Measurements from ENCODE around the gene DCTD. TPM values are rescaled to one million over a fixed set of nuclear protein-coding genes. Genes with fewer than 3 reads are reported as not detected.

The DCTD gene
- total and polyA plus RNA-seq, 2 of the 13 experiments (the other 11 are each of a cell fraction or from before 2014, with no cell fraction given), result 85.1 to 95.3 TPM

DNA sequence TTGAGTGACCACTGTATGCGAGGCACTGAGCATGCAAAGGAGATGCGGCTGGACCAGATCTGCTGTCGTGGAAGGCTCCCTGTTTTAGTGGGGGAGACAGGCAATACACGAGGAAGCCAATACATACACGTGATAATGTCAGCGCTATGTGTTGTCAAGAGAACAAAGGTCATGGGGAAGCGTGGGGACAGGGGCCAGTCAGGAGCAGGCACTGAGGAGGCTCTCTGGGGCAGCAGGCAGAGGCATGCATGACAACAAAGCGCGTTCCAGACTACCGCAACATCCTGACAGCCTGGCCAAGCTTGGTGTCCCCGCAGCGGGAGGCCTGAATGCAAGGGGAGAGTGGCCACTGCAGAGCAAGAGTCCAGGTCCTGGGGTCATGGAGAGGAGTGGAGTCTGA lies 61.9 kb downstream of the DCTD start (continued):
- TF ChIP-seq, protein P1, sequence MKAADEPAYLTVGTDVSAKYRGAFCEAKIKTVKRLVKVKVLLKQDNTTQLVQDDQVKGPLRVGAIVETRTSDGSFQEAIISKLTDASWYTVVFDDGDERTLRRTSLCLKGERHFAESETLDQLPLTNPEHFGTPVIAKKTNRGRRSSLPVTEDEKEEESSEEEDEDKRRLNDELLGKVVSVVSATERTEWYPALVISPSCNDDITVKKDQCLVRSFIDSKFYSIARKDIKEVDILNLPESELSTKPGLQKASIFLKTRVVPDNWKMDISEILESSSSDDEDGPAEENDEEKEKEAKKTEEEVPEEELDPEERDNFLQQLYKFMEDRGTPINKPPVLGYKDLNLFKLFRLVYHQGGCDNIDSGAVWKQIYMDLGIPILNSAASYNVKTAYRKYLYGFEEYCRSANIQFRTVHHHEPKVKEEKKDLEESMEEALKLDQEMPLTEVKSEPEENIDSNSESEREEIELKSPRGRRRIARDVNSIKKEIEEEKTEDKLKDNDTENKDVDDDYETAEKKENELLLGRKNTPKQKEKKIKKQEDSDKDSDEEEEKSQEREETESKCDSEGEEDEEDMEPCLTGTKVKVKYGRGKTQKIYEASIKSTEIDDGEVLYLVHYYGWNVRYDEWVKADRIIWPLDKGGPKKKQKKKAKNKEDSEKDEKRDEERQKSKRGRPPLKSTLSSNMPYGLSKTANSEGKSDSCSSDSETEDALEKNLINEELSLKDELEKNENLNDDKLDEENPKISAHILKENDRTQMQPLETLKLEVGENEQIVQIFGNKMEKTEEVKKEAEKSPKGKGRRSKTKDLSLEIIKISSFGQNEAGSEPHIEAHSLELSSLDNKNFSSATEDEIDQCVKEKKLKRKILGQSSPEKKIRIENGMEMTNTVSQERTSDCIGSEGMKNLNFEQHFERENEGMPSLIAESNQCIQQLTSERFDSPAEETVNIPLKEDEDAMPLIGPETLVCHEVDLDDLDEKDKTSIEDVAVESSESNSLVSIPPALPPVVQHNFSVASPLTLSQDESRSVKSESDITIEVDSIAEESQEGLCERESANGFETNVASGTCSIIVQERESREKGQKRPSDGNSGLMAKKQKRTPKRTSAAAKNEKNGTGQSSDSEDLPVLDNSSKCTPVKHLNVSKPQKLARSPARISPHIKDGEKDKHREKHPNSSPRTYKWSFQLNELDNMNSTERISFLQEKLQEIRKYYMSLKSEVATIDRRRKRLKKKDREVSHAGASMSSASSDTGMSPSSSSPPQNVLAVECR (CRISPR knock-in tag; IDR thresholded peaks at IDR 0.05; ENCODE audit: borderline replicate concordance), result peak; percentile 65
- TF ChIP-seq ARNTL (CRISPR knock-in tag; IDR thresholded peaks at IDR 0.05) (peak; percentile 96), KAT8 (CRISPR knock-in tag; IDR thresholded peaks at IDR 0.05) (0 out of 2 replicates have a peak, but pooled peaks have one; percentile 28), SKI (IDR thresholded peaks at IDR 0.05; ENCODE audit: partially characterized antibody) (peak; percentile 54), GZF1 (CRISPR knock-in tag; IDR thresholded peaks at IDR 0.05) (no peak), ZNF563 (CRISPR knock-in tag; IDR thresholded peaks at IDR 0.05) (peak; percentile 99), DNMT3B (CRISPR knock-in tag; conservative IDR thresholded peaks at IDR 0.05) (no peak), HES4 (CRISPR knock-in tag; IDR thresholded peaks at IDR 0.05; ENCODE audit: borderline replicate concordance) (no peak), ZSCAN20 (CRISPR knock-in tag; IDR thresholded peaks at IDR 0.05; ENCODE audit: borderline replicate concordance) (no peak), SOX13 (IDR thresholded peaks at IDR 0.05) (no peak), SOX13 (CRISPR knock-in tag; conservative IDR thresholded peaks at IDR 0.05 in 1 of 2, IDR thresholded peaks at IDR 0.05 in 1 of 2) (peak in 1 of 2 experiments; percentile 61; a peak in 2 of 4 replicates), ZNF782 (CRISPR knock-in tag; IDR thresholded peaks at IDR 0.05; ENCODE audit: borderline replicate concordance) (no peak), FOXM1 (CRISPR knock-in tag; IDR thresholded peaks at IDR 0.05) (no peak), ZMYM2 (CRISPR knock-in tag; IDR thresholded peaks at IDR 0.05) (peak; percentile 80), ZNF329 (CRISPR knock-in tag; IDR thresholded peaks at IDR 0.05; ENCODE audit: low read depth) (0 out of 2 replicates have a peak, but pooled peaks have one; percentile 44), GABPB1 (CRISPR knock-in tag; IDR thresholded peaks at IDR 0.05) (0 out of 2 replicates have a peak, but pooled peaks have one; percentile 34), ZNF546 (CRISPR knock-in tag; conservative IDR thresholded peaks at IDR 0.05) (no peak)
- TF ChIP-seq, protein P2, sequence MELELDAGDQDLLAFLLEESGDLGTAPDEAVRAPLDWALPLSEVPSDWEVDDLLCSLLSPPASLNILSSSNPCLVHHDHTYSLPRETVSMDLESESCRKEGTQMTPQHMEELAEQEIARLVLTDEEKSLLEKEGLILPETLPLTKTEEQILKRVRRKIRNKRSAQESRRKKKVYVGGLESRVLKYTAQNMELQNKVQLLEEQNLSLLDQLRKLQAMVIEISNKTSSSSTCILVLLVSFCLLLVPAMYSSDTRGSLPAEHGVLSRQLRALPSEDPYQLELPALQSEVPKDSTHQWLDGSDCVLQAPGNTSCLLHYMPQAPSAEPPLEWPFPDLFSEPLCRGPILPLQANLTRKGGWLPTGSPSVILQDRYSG (CRISPR knock-in tag; IDR thresholded peaks at IDR 0.05), result no peak
- TF ChIP-seq, protein P3, sequence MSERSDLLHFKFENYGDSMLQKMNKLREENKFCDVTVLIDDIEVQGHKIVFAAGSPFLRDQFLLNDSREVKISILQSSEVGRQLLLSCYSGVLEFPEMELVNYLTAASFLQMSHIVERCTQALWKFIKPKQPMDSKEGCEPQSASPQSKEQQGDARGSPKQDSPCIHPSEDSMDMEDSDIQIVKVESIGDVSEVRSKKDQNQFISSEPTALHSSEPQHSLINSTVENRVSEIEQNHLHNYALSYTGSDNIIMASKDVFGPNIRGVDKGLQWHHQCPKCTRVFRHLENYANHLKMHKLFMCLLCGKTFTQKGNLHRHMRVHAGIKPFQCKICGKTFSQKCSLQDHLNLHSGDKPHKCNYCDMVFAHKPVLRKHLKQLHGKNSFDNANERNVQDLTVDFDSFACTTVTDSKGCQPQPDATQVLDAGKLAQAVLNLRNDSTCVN (CRISPR knock-in tag; IDR thresholded peaks at IDR 0.05; ENCODE audit: borderline replicate concordance), result peak; percentile 72
- TF ChIP-seq, protein P4, sequence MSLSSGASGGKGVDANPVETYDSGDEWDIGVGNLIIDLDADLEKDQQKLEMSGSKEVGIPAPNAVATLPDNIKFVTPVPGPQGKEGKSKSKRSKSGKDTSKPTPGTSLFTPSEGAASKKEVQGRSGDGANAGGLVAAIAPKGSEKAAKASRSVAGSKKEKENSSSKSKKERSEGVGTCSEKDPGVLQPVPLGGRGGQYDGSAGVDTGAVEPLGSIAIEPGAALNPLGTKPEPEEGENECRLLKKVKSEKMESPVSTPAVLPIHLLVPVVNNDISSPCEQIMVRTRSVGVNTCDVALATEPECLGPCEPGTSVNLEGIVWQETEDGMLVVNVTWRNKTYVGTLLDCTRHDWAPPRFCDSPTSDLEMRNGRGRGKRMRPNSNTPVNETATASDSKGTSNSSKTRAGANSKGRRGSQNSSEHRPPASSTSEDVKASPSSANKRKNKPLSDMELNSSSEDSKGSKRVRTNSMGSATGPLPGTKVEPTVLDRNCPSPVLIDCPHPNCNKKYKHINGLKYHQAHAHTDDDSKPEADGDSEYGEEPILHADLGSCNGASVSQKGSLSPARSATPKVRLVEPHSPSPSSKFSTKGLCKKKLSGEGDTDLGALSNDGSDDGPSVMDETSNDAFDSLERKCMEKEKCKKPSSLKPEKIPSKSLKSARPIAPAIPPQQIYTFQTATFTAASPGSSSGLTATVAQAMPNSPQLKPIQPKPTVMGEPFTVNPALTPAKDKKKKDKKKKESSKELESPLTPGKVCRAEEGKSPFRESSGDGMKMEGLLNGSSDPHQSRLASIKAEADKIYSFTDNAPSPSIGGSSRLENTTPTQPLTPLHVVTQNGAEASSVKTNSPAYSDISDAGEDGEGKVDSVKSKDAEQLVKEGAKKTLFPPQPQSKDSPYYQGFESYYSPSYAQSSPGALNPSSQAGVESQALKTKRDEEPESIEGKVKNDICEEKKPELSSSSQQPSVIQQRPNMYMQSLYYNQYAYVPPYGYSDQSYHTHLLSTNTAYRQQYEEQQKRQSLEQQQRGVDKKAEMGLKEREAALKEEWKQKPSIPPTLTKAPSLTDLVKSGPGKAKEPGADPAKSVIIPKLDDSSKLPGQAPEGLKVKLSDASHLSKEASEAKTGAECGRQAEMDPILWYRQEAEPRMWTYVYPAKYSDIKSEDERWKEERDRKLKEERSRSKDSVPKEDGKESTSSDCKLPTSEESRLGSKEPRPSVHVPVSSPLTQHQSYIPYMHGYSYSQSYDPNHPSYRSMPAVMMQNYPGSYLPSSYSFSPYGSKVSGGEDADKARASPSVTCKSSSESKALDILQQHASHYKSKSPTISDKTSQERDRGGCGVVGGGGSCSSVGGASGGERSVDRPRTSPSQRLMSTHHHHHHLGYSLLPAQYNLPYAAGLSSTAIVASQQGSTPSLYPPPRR (CRISPR knock-in tag; IDR thresholded peaks at IDR 0.05; ENCODE audit: borderline replicate concordance), result no peak

All from HepG2 (cell line).